K562 (cell line): Measurements from ENCODE around the gene NT5DC4. TPM values are rescaled to one million over a fixed set of nuclear protein-coding genes. Genes with fewer than 3 reads are reported as not detected.
A peak's percentile ranks its signal among the peaks of the same experiment; 100 is the strongest.

Source experiments
- ATF3 ChIP-seq, 2 experiments: fragments of 450-650 bp in 1 of 2; sonication (generic) in 1 of 2; formaldehyde crosslinking in 1 of 2; IDR thresholded peaks in 1 of 2; conservative IDR thresholded peaks in 1 of 2; 2 replicates each; pipeline versions ENCODE4 v1.6.1 to v1.8.1; 2016 to 2023; ENCODE audit warnings: mild to moderate bottlenecking in 2 of 2, moderate library complexity in 2 of 2, inconsistent platforms in 1 of 2, missing genetic modification reagents in 1 of 2
- BDP1 ChIP-seq: IDR thresholded peaks from 3 replicates; pipeline ENCODE4 v1.6.1; 2011; ENCODE audit not compliant: insufficient read length, insufficient read depth
- CHD2 ChIP-seq: IDR thresholded peaks from 2 replicates; pipeline ENCODE4 v1.6.1; 2011; ENCODE audit warnings: low read depth, low read length
- CREM ChIP-seq: IDR thresholded peaks from 2 replicates; pipeline ENCODE4 v1.6.1; 2014; ENCODE audit warnings: antibody characterized with exemption, low read depth
- ERF ChIP-seq: fragments of 450-650 bp; formaldehyde crosslinking; IDR thresholded peaks from 2 replicates; pipeline ENCODE4 v1.4.0; 2020; ENCODE audit warnings: mild to moderate bottlenecking, mixed read lengths
- EZH2 ChIP-seq: IDR thresholded peaks from 2 replicates; pipeline ENCODE4 v1.6.1; 2012; ENCODE audit warnings: low read depth, mild to moderate bottlenecking, inconsistent platforms, low read length, borderline replicate concordance
- HCFC1 ChIP-seq: IDR thresholded peaks from 2 replicates; pipeline ENCODE4 v1.6.1; 2012; ENCODE audit warnings: low read depth, low read length, improper control_type of control experiment
- HDGF ChIP-seq: fragments of 450-650 bp; IDR thresholded peaks from 2 replicates; pipeline ENCODE4 v1.6.1; 2016
- HSF4 ChIP-seq: fragments of 250-450 bp; sonication (Bioruptor Pico); IDR thresholded peaks from 2 replicates; pipeline ENCODE4 v2.1.2; 2022; ENCODE audit warnings: mild to moderate bottlenecking, moderate library complexity, borderline replicate concordance
- KLF10 ChIP-seq: fragments of 250-450 bp; sonication (Bioruptor Pico); IDR thresholded peaks from 2 replicates; pipeline ENCODE4 v1.6.1; 2021; ENCODE audit warnings: matching md5 sums
- MLX ChIP-seq, 2 experiments: fragments of 450-650 bp in 1 of 2; sonication (generic) in 1 of 2; formaldehyde crosslinking; conservative IDR thresholded peaks; 2 replicates each; pipeline versions ENCODE4 v1.4.0 to v1.8.1; 2020 to 2022; ENCODE audit warnings: mild to moderate bottlenecking in 1 of 2, missing genetic modification reagents in 1 of 2
- MYC ChIP-seq, 2 experiments: fragments of 250-450 bp in 1 of 2; sonication (Bioruptor Pico) in 1 of 2; IDR thresholded peaks; 2 replicates each; pipeline versions ENCODE4 v1.5.1 to v1.6.1; 2012 to 2021; ENCODE audit warnings: low read depth in 2 of 2, borderline replicate concordance in 1 of 2, improper control_type of control experiment in 1 of 2, low read length in 1 of 2, mild to moderate bottlenecking in 1 of 2, moderate library complexity in 1 of 2
- NR1H2 ChIP-seq: sonication (generic); formaldehyde crosslinking; IDR thresholded peaks from 2 replicates; pipeline ENCODE4 v1.4.0; 2020; ENCODE audit warnings: mild to moderate bottlenecking, missing genetic modification reagents
- OTX1 ChIP-seq: fragments of 450-650 bp; formaldehyde crosslinking; IDR thresholded peaks from 2 replicates; pipeline ENCODE4 v1.4.0; 2022; ENCODE audit warnings: mild to moderate bottlenecking
- PYGO2 ChIP-seq: fragments of 450-650 bp; IDR thresholded peaks from 2 replicates; pipeline ENCODE4 v1.6.1; 2016; ENCODE audit warnings: mild to moderate bottlenecking, missing genetic modification characterization, moderate library complexity, missing compliant biosample characterization
- RUNX1 ChIP-seq: sonication (generic); IDR thresholded peaks from 2 replicates; pipeline ENCODE4 v1.6.1; 2016; ENCODE audit warnings: antibody characterized with exemption, low read depth
- ZFPM2 ChIP-seq: fragments of 250-450 bp; sonication (Bioruptor Pico); IDR thresholded peaks from 2 replicates; pipeline ENCODE4 v1.5.1; 2022; ENCODE audit warnings: mild to moderate bottlenecking
- ZNF280B ChIP-seq: fragments of 250-450 bp; sonication (Bioruptor Pico); IDR thresholded peaks from 2 replicates; pipeline ENCODE4 v1.5.1; 2021; ENCODE audit warnings: mild to moderate bottlenecking
- ZNF583 ChIP-seq: fragments of 250-450 bp; sonication (Bioruptor Pico); IDR thresholded peaks from 2 replicates; pipeline ENCODE4 v1.4.0; 2020
- ZZZ3 ChIP-seq: fragments of 450-650 bp; IDR thresholded peaks from 2 replicates; pipeline ENCODE4 v1.6.1; 2016; ENCODE audit warnings: antibody characterized with exemption, mild to moderate bottlenecking, moderate library complexity
- polyA plus RNA-seq, 8 experiments: library from polyadenylated mRNA; depleted of rRNA in 4 of 8; stranded (reverse) in 5 of 8; unstranded in 3 of 8; fragments of >200 nt; fragmentation: Nextera tagmentation in 2 of 8; fragmentation: Illumina TruSeq in 1 of 8; extraction: Ambion mirVana in 2 of 8; extraction: Trizol in 1 of 8; gene quantifications; 2 replicates each; pipeline versions ENCODE4 v1.2.1 to v1.2.3, GENCODE V29; 2011 to 2014; ENCODE audit warnings: inconsistent platforms in 1 of 8, missing spikeins in 1 of 8
- total RNA-seq, 7 experiments: library from RNA; depleted of rRNA in 6 of 7; stranded (reverse); fragments of >200 nt in 6 of 7; fragmentation: Illumina TruSeq in 2 of 7; extraction: Trizol in 2 of 7; gene quantifications; 2 replicates each; pipeline versions ENCODE4 v1.2.1 to v1.2.3, GENCODE V29; 2011 to 2021; ENCODE audit warnings: low replicate concordance in 1 of 7
- TF ChIP-seq, protein P1 (sequence below): fragments of 250-450 bp; sonication (Bioruptor Pico); IDR thresholded peaks from 2 replicates; pipeline ENCODE4 v1.6.1; 2021; ENCODE audit warnings: mild to moderate bottlenecking
- TF ChIP-seq, protein P2 (sequence below): sonication (generic); formaldehyde crosslinking; IDR thresholded peaks from 2 replicates; pipeline ENCODE4 v1.9.0; 2022; ENCODE audit warnings: mild to moderate bottlenecking, missing genetic modification reagents
- TF ChIP-seq, protein P3 (sequence below): fragments of 250-450 bp; sonication (Bioruptor Pico); IDR thresholded peaks from 2 replicates; pipeline ENCODE4 v1.8.0; 2022; ENCODE audit warnings: moderate library complexity, mild to moderate bottlenecking, inconsistent platforms

Gene NT5DC4
- total and polyA plus RNA-seq, 9 of the 15 experiments (the other 6 are each of a cell fraction or from before 2014, with no cell fraction given) = 0.44 to 6.9 (median 2.5) TPM

DNA sequence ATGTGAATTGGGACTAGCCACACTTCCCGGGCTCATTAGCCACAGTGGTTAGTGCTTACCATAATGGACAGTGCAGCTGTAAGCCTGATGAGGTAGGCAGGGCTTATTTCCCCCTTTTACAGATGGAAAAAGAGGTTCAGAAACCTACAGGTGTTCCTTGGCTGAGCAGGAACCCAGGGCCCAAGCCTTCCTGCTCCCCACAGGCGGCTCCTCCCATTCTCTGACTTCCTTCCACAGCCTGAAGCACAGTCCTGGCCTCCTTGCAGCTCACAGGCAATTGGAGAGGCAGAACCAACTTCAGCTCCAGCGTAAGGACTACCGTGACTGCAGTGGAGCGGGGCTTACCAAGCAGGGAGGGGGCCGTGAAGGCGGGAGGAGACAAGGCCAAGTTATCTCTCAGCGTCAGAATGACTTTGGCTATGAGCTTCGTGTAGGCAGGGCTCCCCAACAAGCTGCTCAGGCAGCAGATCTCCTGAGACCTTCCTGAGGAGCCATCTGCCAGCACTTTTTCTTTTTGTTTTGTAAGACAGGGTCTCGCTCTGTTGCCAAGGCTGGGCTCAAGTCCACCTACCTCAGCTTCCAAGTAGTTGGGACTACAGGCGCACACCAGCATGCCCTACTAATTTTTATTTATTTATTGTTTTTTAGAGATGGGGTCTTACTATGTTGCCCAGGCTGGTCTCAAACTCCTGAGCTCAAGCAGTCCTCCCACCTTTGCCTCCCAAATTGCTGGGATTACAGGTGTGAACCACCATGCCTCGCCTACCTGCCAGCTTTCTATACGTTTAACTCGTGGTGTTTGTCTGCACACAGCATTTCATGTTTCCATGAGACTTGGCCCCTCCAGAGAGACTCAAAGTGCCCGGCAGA is 34.2 kb upstream of the NT5DC4 start (continued):
- TF ChIP-seq MYC (IDR thresholded peaks at IDR 0.05; ENCODE audit: low read depth, low read length) (0 out of 2 replicates have a peak, but pooled peaks have one; percentile 11), MYC (CRISPR knock-in tag; IDR thresholded peaks at IDR 0.05; ENCODE audit: borderline replicate concordance, low read depth) (peak; percentile 37; the same call in 1 of the 2 replicates), EZH2 (no peak), OTX1 (CRISPR knock-in tag) (no peak), HSF4 (no peak), ERF (CRISPR knock-in tag) (peak; percentile 36; the same call in 1 of the 2 replicates), HCFC1 (no peak), KLF10 (no peak), BDP1 (no peak), MLX (CRISPR knock-in tag; conservative IDR thresholded peaks at IDR 0.05) (no peak), PYGO2 (tag) (no peak), HDGF (peak; percentile 54), CREM (peak; percentile 80), RUNX1 (no peak), ZZZ3 (no peak), ZNF280B (CRISPR knock-in tag) (no peak), ATF3 (IDR thresholded peaks at IDR 0.05) (no peak), ATF3 (CRISPR knock-in tag; conservative IDR thresholded peaks at IDR 0.05) (no peak), ZFPM2 (CRISPR knock-in tag) (no peak), NR1H2 (no peak), ZNF583 (CRISPR knock-in tag) (0 out of 2 replicates have a peak, but pooled peaks have one; percentile 30), CHD2 (no peak)
- TF ChIP-seq, protein P1, sequence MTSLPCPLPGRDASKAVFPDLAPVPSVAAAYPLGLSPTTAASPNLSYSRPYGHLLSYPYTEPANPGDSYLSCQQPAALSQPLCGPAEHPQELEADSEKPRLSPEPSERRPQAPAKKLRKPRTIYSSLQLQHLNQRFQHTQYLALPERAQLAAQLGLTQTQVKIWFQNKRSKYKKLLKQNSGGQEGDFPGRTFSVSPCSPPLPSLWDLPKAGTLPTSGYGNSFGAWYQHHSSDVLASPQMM (CRISPR knock-in tag) = no peak
- TF ChIP-seq, protein P2, sequence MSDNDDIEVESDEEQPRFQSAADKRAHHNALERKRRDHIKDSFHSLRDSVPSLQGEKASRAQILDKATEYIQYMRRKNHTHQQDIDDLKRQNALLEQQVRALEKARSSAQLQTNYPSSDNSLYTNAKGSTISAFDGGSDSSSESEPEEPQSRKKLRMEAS (CRISPR knock-in tag) = no peak
- TF ChIP-seq, protein P3, sequence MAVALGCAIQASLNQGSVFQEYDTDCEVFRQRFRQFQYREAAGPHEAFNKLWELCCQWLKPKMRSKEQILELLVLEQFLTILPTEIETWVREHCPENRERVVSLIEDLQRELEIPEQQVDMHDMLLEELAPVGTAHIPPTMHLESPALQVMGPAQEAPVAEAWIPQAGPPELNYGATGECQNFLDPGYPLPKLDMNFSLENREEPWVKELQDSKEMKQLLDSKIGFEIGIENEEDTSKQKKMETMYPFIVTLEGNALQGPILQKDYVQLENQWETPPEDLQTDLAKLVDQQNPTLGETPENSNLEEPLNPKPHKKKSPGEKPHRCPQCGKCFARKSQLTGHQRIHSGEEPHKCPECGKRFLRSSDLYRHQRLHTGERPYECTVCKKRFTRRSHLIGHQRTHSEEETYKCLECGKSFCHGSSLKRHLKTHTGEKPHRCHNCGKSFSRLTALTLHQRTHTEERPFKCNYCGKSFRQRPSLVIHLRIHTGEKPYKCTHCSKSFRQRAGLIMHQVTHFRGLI (CRISPR knock-in tag) = no peak
